Hepatocyte (in vitro differentiated cells): ENCODE data around the gene RASSF4. TPM values are rescaled to one million over a fixed set of nuclear protein-coding genes. Genes with fewer than 3 reads are reported as not detected.

ENCODE experiments used
- DNase-seq: peaks from one replicate; pipeline ENCODE4 v3.0.0-alpha.2; 2016; ENCODE audit warnings: low spot score
- H2AFZ ChIP-seq: fragments of 200-600 bp; sonication (generic); 2 replicates; pipeline ENCODE4 v1.6.0; 2016; ENCODE audit warnings: antibody characterized with exemption, mild to moderate bottlenecking
- H3K27ac ChIP-seq: fragments of 200-600 bp; sonication (generic); 2 replicates; pipeline ENCODE4 v1.5.1; 2016; ENCODE audit warnings: mild to moderate bottlenecking
- H3K27me3 ChIP-seq: fragments of 200-600 bp; sonication (generic); 2 replicates; pipeline ENCODE4 v1.6.1; 2016
- H3K36me3 ChIP-seq: fragments of 200-600 bp; sonication (generic); replicated peaks from 2 replicates; pipeline ENCODE4 v1.5.1; 2016; ENCODE audit warnings: low read depth; ENCODE audit not compliant: insufficient read depth
- H3K4me1 ChIP-seq: fragments of 200-600 bp; sonication (generic); 2 replicates; pipeline ENCODE4 v1.5.1; 2016; ENCODE audit warnings: mild to moderate bottlenecking, moderate library complexity; ENCODE audit not compliant: insufficient read depth
- H3K4me2 ChIP-seq: fragments of 200-600 bp; sonication (generic); 2 replicates; pipeline ENCODE4 v1.6.0; 2016
- H3K4me3 ChIP-seq: fragments of 200-600 bp; sonication (generic); 2 replicates; pipeline ENCODE4 v1.5.1; 2016; ENCODE audit warnings: mild to moderate bottlenecking
- H3K79me2 ChIP-seq: fragments of 200-600 bp; sonication (generic); 2 replicates; pipeline ENCODE4 v1.6.0; 2017; ENCODE audit warnings: mild to moderate bottlenecking
- H3K9me2 ChIP-seq: fragments of 200-600 bp; sonication (generic); replicated peaks from 2 replicates; pipeline ENCODE4 v1.6.0; 2017; ENCODE audit warnings: mild to moderate bottlenecking; ENCODE audit not compliant: insufficient read depth
- H3K9me3 ChIP-seq: fragments of 200-600 bp; sonication (generic); 2 replicates; pipeline ENCODE4 v1.5.1; 2016; ENCODE audit warnings: low read depth, mild to moderate bottlenecking
- H4K20me1 ChIP-seq: fragments of 200-600 bp; sonication (generic); 2 replicates; pipeline ENCODE4 v1.6.0; 2016; ENCODE audit warnings: mild to moderate bottlenecking; ENCODE audit not compliant: insufficient read depth, poor library complexity, severe bottlenecking
- EZH2 ChIP-seq: fragments of 200-600 bp; sonication (generic); IDR thresholded peaks from 2 replicates; pipeline ENCODE4 v1.6.1; 2016; ENCODE audit warnings: antibody characterized with exemption, mild to moderate bottlenecking, borderline replicate concordance
- EZH2phosphoT487 ChIP-seq: fragments of 200-600 bp; sonication (generic); IDR thresholded peaks from one replicate; pipeline ENCODE4 v1.6.1; 2018; ENCODE audit warnings: antibody characterized with exemption, mild to moderate bottlenecking, low read depth, moderate library complexity; ENCODE audit not compliant: unreplicated experiment, severe bottlenecking
- WGBS: methylation state at CpG from one replicate; pipeline ENCODE4 v1.1.6; 2016; ENCODE audit warnings: low lambda C conversion rate; ENCODE audit errors: missing lambda C conversion rate; 5-methylcytosine and 5-hydroxymethylcytosine counted together
- polyA plus RNA-seq: library from polyadenylated mRNA; unstranded; fragments of >200 nt; fragmentation: Nextera tagmentation; extraction: Ambion mirVana; gene quantifications from 2 replicates; pipeline ENCODE4 v1.2.1, GENCODE V29; 2016
- total RNA-seq: library from RNA; depleted of rRNA; stranded (reverse); fragments of >200 nt; gene quantifications from 2 replicates; pipeline ENCODE4 v1.2.3, GENCODE V29; 2014
- TF ChIP-seq, protein P1 (sequence below): fragments of 200-600 bp; sonication (generic); IDR thresholded peaks from 2 replicates; pipeline ENCODE4 v1.5.1; 2016; ENCODE audit warnings: antibody characterized with exemption, mild to moderate bottlenecking; ENCODE audit not compliant: poor library complexity

RASSF4 gene
- total and polyA plus RNA-seq, 2 experiments from 2014 or later, result 19.2 to 20.1 TPM

DNA sequence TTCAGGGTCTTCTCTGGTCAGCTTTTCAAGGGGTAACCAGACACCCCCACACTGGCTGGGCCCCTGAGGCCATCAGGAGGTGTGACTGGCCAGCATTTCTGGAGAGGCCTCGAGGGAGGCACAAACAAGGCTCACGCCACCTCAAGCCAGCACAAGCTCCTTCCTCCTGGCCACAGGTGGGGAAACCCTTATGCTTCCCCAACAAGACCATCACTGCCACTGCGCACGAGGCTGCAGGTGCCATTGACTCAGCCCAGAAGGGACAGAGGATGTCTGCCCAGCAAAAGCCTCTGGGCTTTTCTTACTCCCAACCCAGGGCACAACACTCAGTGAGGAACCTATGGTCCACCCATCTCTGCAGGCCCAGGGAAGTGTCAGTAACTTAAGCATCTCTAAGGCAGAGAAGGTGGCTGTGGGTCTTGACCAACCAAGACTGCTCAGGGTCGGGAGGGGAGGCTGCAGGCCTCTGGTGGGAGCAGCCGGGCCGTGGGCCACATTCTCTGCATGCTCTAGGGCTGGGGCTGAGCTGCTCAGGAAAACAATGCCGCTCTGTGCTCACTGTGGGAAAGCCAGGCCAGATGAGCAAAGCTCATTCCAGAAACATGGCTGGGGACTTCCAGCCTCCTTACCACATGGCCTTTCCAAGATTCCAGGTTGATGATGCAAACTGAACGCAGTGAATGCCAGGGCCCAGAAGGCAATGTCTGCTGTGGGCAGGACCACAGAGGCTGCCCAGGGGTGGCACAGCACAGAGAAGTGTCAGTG lies 24.2 kb upstream of the RASSF4 start:
- Histone ChIP-seq H3K36me3 (no peaks in the 10 kb centered on the region), H3K4me1 (no peaks in the 10 kb centered on the region), H2AFZ (no peak overlapping the region), H3K9me2 (no peaks in the 10 kb centered on the region), H3K27me3 (no peaks in the 10 kb centered on the region), H4K20me1 (no peaks in the 10 kb centered on the region), H3K4me2 (no peak overlapping the region), H3K9me3 (no peaks in the 10 kb centered on the region), H3K4me3 (no peak overlapping the region), H3K79me2 (no peaks in the 10 kb centered on the region), H3K27ac (no peak overlapping the region)
- peak; percentile 52 for DNase-seq
- 58% methylated on average over 9 of the region's 9 CpGs for WGBS
- no peak for TF ChIP-seq EZH2
- TF ChIP-seq, protein P1, sequence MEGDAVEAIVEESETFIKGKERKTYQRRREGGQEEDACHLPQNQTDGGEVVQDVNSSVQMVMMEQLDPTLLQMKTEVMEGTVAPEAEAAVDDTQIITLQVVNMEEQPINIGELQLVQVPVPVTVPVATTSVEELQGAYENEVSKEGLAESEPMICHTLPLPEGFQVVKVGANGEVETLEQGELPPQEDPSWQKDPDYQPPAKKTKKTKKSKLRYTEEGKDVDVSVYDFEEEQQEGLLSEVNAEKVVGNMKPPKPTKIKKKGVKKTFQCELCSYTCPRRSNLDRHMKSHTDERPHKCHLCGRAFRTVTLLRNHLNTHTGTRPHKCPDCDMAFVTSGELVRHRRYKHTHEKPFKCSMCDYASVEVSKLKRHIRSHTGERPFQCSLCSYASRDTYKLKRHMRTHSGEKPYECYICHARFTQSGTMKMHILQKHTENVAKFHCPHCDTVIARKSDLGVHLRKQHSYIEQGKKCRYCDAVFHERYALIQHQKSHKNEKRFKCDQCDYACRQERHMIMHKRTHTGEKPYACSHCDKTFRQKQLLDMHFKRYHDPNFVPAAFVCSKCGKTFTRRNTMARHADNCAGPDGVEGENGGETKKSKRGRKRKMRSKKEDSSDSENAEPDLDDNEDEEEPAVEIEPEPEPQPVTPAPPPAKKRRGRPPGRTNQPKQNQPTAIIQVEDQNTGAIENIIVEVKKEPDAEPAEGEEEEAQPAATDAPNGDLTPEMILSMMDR, result no peak
- no peak for TF ChIP-seq EZH2phosphoT487

DNA sequence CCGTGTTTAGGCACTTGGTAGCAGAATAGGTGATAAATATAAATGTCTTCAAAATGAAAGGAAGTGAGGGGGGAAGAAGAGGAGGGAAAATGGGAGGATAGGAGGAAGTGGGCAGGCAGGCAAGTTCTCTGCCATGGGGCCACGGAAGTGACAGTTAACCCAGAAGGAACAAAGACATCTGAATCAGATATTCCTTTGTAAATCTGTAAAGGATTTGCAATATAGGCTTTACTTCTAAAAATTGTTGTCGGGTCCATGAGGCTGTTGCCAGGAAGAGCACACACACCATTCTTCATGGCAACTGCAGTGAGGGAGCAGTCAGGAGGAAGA lies 23.7 kb upstream of the RASSF4 start:
- H3K4me3 ChIP-seq, result no peak overlapping the region
- no peaks in the 10 kb centered on the region for H3K79me2 ChIP-seq
- no peaks in the 10 kb centered on the region for H4K20me1 ChIP-seq
- H3K9me3 ChIP-seq, result no peaks in the 10 kb centered on the region
- H3K4me1 ChIP-seq, result no peaks in the 10 kb centered on the region
- H3K27ac ChIP-seq, result no peak overlapping the region
- no peaks in the 10 kb centered on the region for H3K27me3 ChIP-seq
- TF ChIP-seq, protein P1, result no peak
- TF ChIP-seq EZH2phosphoT487, result no peak
- no peak for TF ChIP-seq EZH2
- H2AFZ ChIP-seq, result no peak overlapping the region
- H3K36me3 ChIP-seq, result no peaks in the 10 kb centered on the region
- H3K4me2 ChIP-seq, result no peak overlapping the region
- H3K9me2 ChIP-seq, result no peaks in the 10 kb centered on the region
- WGBS, result 60% methylated on average over 3 of the region's 3 CpGs
- DNase-seq, result no peak

DNA sequence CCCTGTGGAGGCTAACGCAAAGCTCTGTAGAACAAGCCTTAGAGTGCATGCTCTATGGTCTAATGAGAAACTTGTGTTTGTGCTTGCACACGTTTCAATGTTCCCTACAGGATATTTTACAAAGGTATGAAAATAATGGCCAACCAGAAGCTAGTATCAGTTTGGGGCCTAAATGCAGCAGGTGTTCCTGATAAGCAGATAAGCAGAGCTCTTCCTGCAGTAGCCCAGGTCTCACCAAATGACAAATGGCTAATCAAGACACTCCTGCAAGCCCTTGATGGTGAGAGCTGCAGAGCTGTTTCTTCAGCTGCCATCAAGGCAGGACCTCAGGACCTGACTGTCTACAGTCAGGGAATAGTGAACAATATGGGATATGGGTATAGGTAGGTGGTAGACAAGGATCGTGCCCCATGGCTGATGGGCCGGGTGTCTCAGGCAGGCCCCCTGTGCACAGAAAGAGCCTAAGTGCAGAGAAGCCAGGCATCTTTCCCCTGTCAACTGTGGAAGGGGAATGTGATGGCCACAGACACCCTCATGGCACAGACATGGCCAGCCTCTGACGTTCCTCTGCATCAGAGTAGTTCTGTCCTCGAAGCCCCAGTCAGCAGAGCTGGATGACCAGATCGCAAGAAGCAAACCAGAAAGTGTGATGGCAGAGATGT lies 23.2 kb upstream of the RASSF4 start:
- Histone ChIP-seq H4K20me1 (no peaks in the 10 kb centered on the region), H3K9me3 (no peaks in the 10 kb centered on the region), H3K4me3 (no peak overlapping the region), H3K36me3 (no peaks in the 10 kb centered on the region), H2AFZ (no peak overlapping the region), H3K79me2 (no peaks in the 10 kb centered on the region), H3K9me2 (no peaks in the 10 kb centered on the region), H3K4me1 (no peaks in the 10 kb centered on the region), H3K4me2 (no peak overlapping the region), H3K27me3 (no peaks in the 10 kb centered on the region), H3K27ac (no peak overlapping the region)
- TF ChIP-seq EZH2phosphoT487 (no peak), EZH2 (no peak)
- TF ChIP-seq, protein P1, result no peak
- no peak for DNase-seq
- WGBS, result 80% methylated on average over 7 of the region's 7 CpGs
